Trophoblast cell (in vitro differentiated cells and primary cell): Measurements from ENCODE around the gene TDRD12.

Source experiments
- DNase-seq, 2 donors: peaks; one replicate each; pipeline ENCODE4 v3.0.0-alpha.2; 2016
- H2AFZ ChIP-seq: 2 replicates; pipeline ENCODE4 v1.6.1; 2013; ENCODE audit warnings: low read length, moderate library complexity, mild to moderate bottlenecking; ENCODE audit not compliant: insufficient read depth, poor library complexity
- H2AK5ac ChIP-seq: 2 replicates; pipeline ENCODE4 v1.6.1; 2013; ENCODE audit warnings: mild to moderate bottlenecking, low read length
- H2BK120ac ChIP-seq: 2 replicates; pipeline ENCODE4 v1.6.1; 2013; ENCODE audit warnings: low read length, mild to moderate bottlenecking, moderate library complexity; ENCODE audit not compliant: insufficient read depth, poor library complexity
- H2BK12ac ChIP-seq: 2 replicates; pipeline ENCODE4 v1.6.1; 2013; ENCODE audit warnings: mild to moderate bottlenecking, low read length, moderate library complexity
- H2BK5ac ChIP-seq: 2 replicates; pipeline ENCODE4 v1.6.1; 2013; ENCODE audit warnings: low read length, low read depth, moderate library complexity, mild to moderate bottlenecking; ENCODE audit not compliant: poor library complexity
- H3K14ac ChIP-seq: 2 replicates; pipeline ENCODE4 v1.6.1; 2013; ENCODE audit warnings: mild to moderate bottlenecking, low read length
- H3K18ac ChIP-seq: 2 replicates; pipeline ENCODE4 v1.6.1; 2013; ENCODE audit warnings: mild to moderate bottlenecking, low read length
- H3K23ac ChIP-seq: 2 replicates; pipeline ENCODE4 v1.6.1; 2013; ENCODE audit warnings: low read length
- H3K27ac ChIP-seq: 2 replicates; pipeline ENCODE4 v1.5.1; 2013; ENCODE audit warnings: low read depth, mild to moderate bottlenecking, inconsistent platforms, low read length, moderate library complexity
- H3K27me3 ChIP-seq: 2 replicates; pipeline ENCODE4 v1.6.1; 2013; ENCODE audit warnings: inconsistent platforms, mild to moderate bottlenecking, low read length, moderate library complexity; ENCODE audit not compliant: insufficient read depth
- H3K36me3 ChIP-seq, 2 experiments: 1 replicate in 1 of 2; 2 replicates in 1 of 2; pipeline ENCODE4 v1.6.1; 2013; ENCODE audit warnings: low read length in 2 of 2, mild to moderate bottlenecking in 2 of 2, moderate library complexity in 1 of 2; ENCODE audit not compliant: insufficient read depth in 2 of 2, control insufficient read depth in 1 of 2
- H3K4ac ChIP-seq: 2 replicates; pipeline ENCODE4 v1.6.1; 2013; ENCODE audit warnings: low read depth, mild to moderate bottlenecking, low read length, moderate library complexity
- H3K4me1 ChIP-seq, 2 experiments: 1 replicate in 1 of 2; 2 replicates in 1 of 2; pipeline ENCODE4 v1.6.1; 2013; ENCODE audit warnings: low read length in 2 of 2, mild to moderate bottlenecking in 2 of 2, moderate library complexity in 1 of 2; ENCODE audit not compliant: insufficient read depth in 2 of 2, control insufficient read depth in 1 of 2
- H3K4me2 ChIP-seq: 2 replicates; pipeline ENCODE4 v1.6.1; 2013; ENCODE audit warnings: inconsistent platforms, mild to moderate bottlenecking, low read length, moderate library complexity
- H3K4me3 ChIP-seq: 2 replicates; pipeline ENCODE4 v1.5.1; 2013; ENCODE audit warnings: mild to moderate bottlenecking, low read depth, low read length, inconsistent platforms
- H3K79me1 ChIP-seq: one replicate; pipeline ENCODE4 v1.6.1; 2013; ENCODE audit warnings: low read length
- H3K79me2 ChIP-seq: 2 replicates; pipeline ENCODE4 v1.6.1; 2013; ENCODE audit warnings: low read length, mild to moderate bottlenecking; ENCODE audit not compliant: control insufficient read depth, insufficient read depth, poor library complexity
- H3K9ac ChIP-seq: 2 replicates; pipeline ENCODE4 v1.6.1; 2013; ENCODE audit warnings: mild to moderate bottlenecking, low read length
- H3K9me3 ChIP-seq: 2 replicates; pipeline ENCODE4 v1.6.1; 2013; ENCODE audit warnings: low read depth, mild to moderate bottlenecking, control low read depth, inconsistent platforms, low read length; ENCODE audit not compliant: insufficient read depth
- H4K12ac ChIP-seq: 2 replicates; pipeline ENCODE4 v1.6.1; 2013; ENCODE audit warnings: low read depth, mild to moderate bottlenecking, low read length, moderate library complexity
- H4K8ac ChIP-seq: 2 replicates; pipeline ENCODE4 v1.6.1; 2013; ENCODE audit warnings: low read depth, mild to moderate bottlenecking, low read length, moderate library complexity
- H4K91ac ChIP-seq: one replicate; pipeline ENCODE4 v1.6.1; 2013; ENCODE audit warnings: low read depth, mild to moderate bottlenecking, low read length, moderate library complexity
- WGBS: extraction: QIAGEN DNeasy Blood & Tissue Kit; methylation state at CpG from one replicate; pipeline ENCODE4 v1.1.7; 2013; ENCODE audit warnings: missing lambda C conversion rate; ENCODE audit not compliant: insufficient read length, insufficient coverage; ENCODE audit errors: extremely low coverage; 5-methylcytosine and 5-hydroxymethylcytosine counted together

Gene TDRD12

GRCh38 chr19:32812036-32812435 is 92.5 kb downstream of the TDRD12 start:
- Histone ChIP-seq H3K23ac (no peak overlapping the region), H3K27ac (no peak overlapping the region), H2BK120ac (no peak overlapping the region), H3K4me3 (no peak overlapping the region), H4K8ac (no peak overlapping the region), H2BK5ac (no peak overlapping the region), H3K14ac (no peak overlapping the region), H4K12ac (no peak overlapping the region), H3K36me3 (no peaks in the 10 kb centered on the region), H3K9me3 (no peaks in the 10 kb centered on the region), H2BK12ac (no peak overlapping the region), H3K79me2 (no peaks in the 10 kb centered on the region), H3K79me1 (no peaks in the 10 kb centered on the region), H3K4me2 (no peak overlapping the region), H3K4ac (no peak overlapping the region), H3K27me3 (no peaks in the 10 kb centered on the region), H3K9ac (no peak overlapping the region), H3K18ac (no peak overlapping the region), H3K4me1 (peaks cover 0 to 13% of the 10 kb centered on the region in 2 experiments), H2AFZ (no peak overlapping the region), H4K91ac (no peak overlapping the region), H2AK5ac (no peak overlapping the region)
- no CpG with 5 or more reads among the region's 10 CpGs for WGBS
- DNase-seq = peak; percentile 49 to 59

- no peak overlapping the region for H3K4me2 ChIP-seq
- no peak overlapping the region for H3K4ac ChIP-seq
- H3K18ac ChIP-seq = no peak overlapping the region
- H3K36me3 ChIP-seq = no peaks in the 10 kb centered on the region
- H3K79me2 ChIP-seq = no peaks in the 10 kb centered on the region
- no peak overlapping the region for H2BK120ac ChIP-seq
- no peaks in the 10 kb centered on the region for H3K27me3 ChIP-seq
- no peak overlapping the region for H2BK12ac ChIP-seq
- no peaks in the 10 kb centered on the region for H3K9me3 ChIP-seq
- peak; percentile 88 to 91 for DNase-seq
- no peak overlapping the region for H2AFZ ChIP-seq
- H3K14ac ChIP-seq = no peak overlapping the region
- H2BK5ac ChIP-seq = no peak overlapping the region
- no CpG with 5 or more reads among the region's 3 CpGs for WGBS
- H4K12ac ChIP-seq = no peak overlapping the region
- no peak overlapping the region for H2AK5ac ChIP-seq
- no peak overlapping the region for H3K23ac ChIP-seq
- H4K91ac ChIP-seq = no peak overlapping the region
- H3K9ac ChIP-seq = no peak overlapping the region
- no peak overlapping the region for H3K27ac ChIP-seq
- peaks cover 0 to 13% of the 10 kb centered on the region in 2 experiments for H3K4me1 ChIP-seq
- no peak overlapping the region for H3K4me3 ChIP-seq
- no peak overlapping the region for H4K8ac ChIP-seq
- H3K79me1 ChIP-seq = no peaks in the 10 kb centered on the region
Observed at GRCh38 chr19:32812571-32812970, 93.0 kb downstream of the TDRD12 start.

GRCh38 chr19:32813862-32814425 is 94.4 kb downstream of the TDRD12 start:
- H3K27me3 ChIP-seq = no peaks in the 10 kb centered on the region
- WGBS = no CpG with 5 or more reads among the region's 15 CpGs

GRCh38 chr19:32814624-32815023 is 95.1 kb downstream of the TDRD12 start:
- Histone ChIP-seq H3K79me2 (no peaks in the 10 kb centered on the region), H3K27me3 (no peaks in the 10 kb centered on the region), H3K4me1 (peaks cover 0 to 9% of the 10 kb centered on the region in 2 experiments), H3K4me2 (no peak overlapping the region), H4K12ac (no peak overlapping the region), H3K23ac (no peak overlapping the region), H3K4ac (no peak overlapping the region), H2AK5ac (no peak overlapping the region), H2BK5ac (no peak overlapping the region), H3K18ac (no peak overlapping the region), H3K36me3 (no peaks in the 10 kb centered on the region), H3K14ac (no peak overlapping the region), H4K91ac (no peak overlapping the region), H3K9ac (no peak overlapping the region), H4K8ac (no peak overlapping the region), H2BK12ac (no peak overlapping the region), H3K4me3 (no peak overlapping the region), H3K79me1 (no peaks in the 10 kb centered on the region), H2AFZ (no peak overlapping the region), H2BK120ac (no peak overlapping the region), H3K9me3 (no peaks in the 10 kb centered on the region), H3K27ac (no peak overlapping the region)
- DNase-seq = no peak
- WGBS = no CpG with 5 or more reads among the region's 6 CpGs

More at GRCh38 chr19:32813862-32814425, 94.4 kb downstream of the TDRD12 start:
- Histone ChIP-seq H4K8ac (no peak overlapping the region), H3K4ac (no peak overlapping the region), H3K18ac (no peak overlapping the region), H3K79me1 (no peaks in the 10 kb centered on the region), H3K9ac (no peak overlapping the region), H3K79me2 (no peaks in the 10 kb centered on the region), H3K4me2 (no peak overlapping the region), H2BK12ac (no peak overlapping the region), H3K4me1 (peaks cover 0 to 13% of the 10 kb centered on the region in 2 experiments), H3K4me3 (no peak overlapping the region), H4K12ac (no peak overlapping the region), H2BK5ac (no peak overlapping the region), H2AFZ (no peak overlapping the region), H4K91ac (no peak overlapping the region), H2BK120ac (no peak overlapping the region), H3K36me3 (no peaks in the 10 kb centered on the region), H3K14ac (no peak overlapping the region), H2AK5ac (no peak overlapping the region), H3K23ac (no peak overlapping the region), H3K27ac (no peak overlapping the region), H3K9me3 (no peaks in the 10 kb centered on the region)
- DNase-seq = no peak
